Neural progenitor cell (in vitro differentiated cells): ENCODE results near the gene CERS6. TPM values are rescaled to one million over a fixed set of nuclear protein-coding genes. Genes with fewer than 3 reads are reported as not detected.

Experiments used
- DNase-seq: peaks from one replicate; pipeline ENCODE4 v3.0.0-alpha.2; 2016; ENCODE audit warnings: low spot score
- H2AFZ ChIP-seq: fragments of 200-600 bp; sonication (generic); replicated peaks from 2 replicates; pipeline ENCODE4 v1.6.1; 2016; ENCODE audit warnings: antibody characterized with exemption
- H3F3A ChIP-seq: fragments of 200-600 bp; sonication (generic); 2 replicates; pipeline ENCODE4 v1.6.1; 2016; ENCODE audit warnings: antibody characterized with exemption, low read depth
- H3K27ac ChIP-seq: fragments of 200-600 bp; sonication (generic); 2 replicates; pipeline ENCODE4 v1.5.1; 2016; ENCODE audit warnings: mild to moderate bottlenecking
- H3K27me3 ChIP-seq: fragments of 200-600 bp; sonication (generic); 2 replicates; pipeline ENCODE4 v1.6.1; 2016; ENCODE audit warnings: mild to moderate bottlenecking, moderate library complexity
- H3K36me3 ChIP-seq: fragments of 200-600 bp; sonication (generic); 2 replicates; pipeline ENCODE4 v1.5.1; 2016
- H3K4me1 ChIP-seq: fragments of 200-600 bp; sonication (generic); 2 replicates; pipeline ENCODE4 v1.6.1; 2016; ENCODE audit warnings: mixed run types
- H3K4me2 ChIP-seq: fragments of 200-600 bp; sonication (generic); 2 replicates; pipeline ENCODE4 v1.6.1; 2016
- H3K4me3 ChIP-seq: fragments of 200-600 bp; sonication (generic); 2 replicates; pipeline ENCODE4 v1.5.1; 2016
- H3K79me2 ChIP-seq: fragments of 200-600 bp; sonication (generic); 2 replicates; pipeline ENCODE4 v1.6.1; 2016; ENCODE audit warnings: low read depth
- H3K9ac ChIP-seq: fragments of 200-600 bp; sonication (generic); 2 replicates; pipeline ENCODE4 v1.6.1; 2016
- H3K9me3 ChIP-seq: fragments of 200-600 bp; sonication (generic); 2 replicates; pipeline ENCODE4 v1.5.1; 2016; ENCODE audit warnings: low read depth
- H4K20me1 ChIP-seq: fragments of 200-600 bp; sonication (generic); 2 replicates; pipeline ENCODE4 v1.6.1; 2016; ENCODE audit warnings: low read depth
- H3K27ac Mint-ChIP-seq: 3 replicates; pipeline ENCODE4 v1.8.0; 2021; ENCODE audit warnings: mixed read lengths
- H3K27me3 Mint-ChIP-seq: 2 replicates; pipeline ENCODE4 v1.8.0; 2022; ENCODE audit warnings: low read depth, mild to moderate bottlenecking, inconsistent platforms, moderate library complexity, mixed read lengths; ENCODE audit not compliant: insufficient read depth
- H3K36me3 Mint-ChIP-seq: 3 replicates; pipeline ENCODE4 v1.8.0; 2021; ENCODE audit warnings: mixed read lengths
- H3K4me1 Mint-ChIP-seq: 3 replicates; pipeline ENCODE4 v1.8.0; 2021; ENCODE audit warnings: mixed read lengths
- H3K4me3 Mint-ChIP-seq: 3 replicates; pipeline ENCODE4 v1.8.0; 2021; ENCODE audit warnings: mild to moderate bottlenecking, moderate library complexity, mixed read lengths
- H3K9me3 Mint-ChIP-seq: 3 replicates; pipeline ENCODE4 v1.8.0; 2020; ENCODE audit warnings: mixed read lengths
- EZH2 ChIP-seq: fragments of 200-600 bp; sonication (generic); IDR thresholded peaks from 2 replicates; pipeline ENCODE4 v1.6.1; 2017; ENCODE audit warnings: antibody characterized with exemption, mild to moderate bottlenecking, moderate library complexity
- EZH2phosphoT487 ChIP-seq: fragments of 200-600 bp; sonication (generic); IDR thresholded peaks from 2 replicates; pipeline ENCODE4 v1.6.1; 2017; ENCODE audit warnings: antibody characterized with exemption
- total RNA-seq: library from RNA; depleted of rRNA; stranded (reverse); fragments of >200 nt; gene quantifications from 2 replicates; pipeline ENCODE4 v1.2.3, GENCODE V29; 2015; ENCODE audit warnings: low replicate concordance
- TF ChIP-seq, protein P1 (sequence below): fragments of 200-600 bp; sonication (generic); IDR thresholded peaks from 2 replicates; pipeline ENCODE4 v1.5.1; 2017; ENCODE audit warnings: antibody characterized with exemption, mild to moderate bottlenecking

CERS6 gene
- total RNA-seq, 1 donor from 2014 or later = 50.8 TPM

DNA sequence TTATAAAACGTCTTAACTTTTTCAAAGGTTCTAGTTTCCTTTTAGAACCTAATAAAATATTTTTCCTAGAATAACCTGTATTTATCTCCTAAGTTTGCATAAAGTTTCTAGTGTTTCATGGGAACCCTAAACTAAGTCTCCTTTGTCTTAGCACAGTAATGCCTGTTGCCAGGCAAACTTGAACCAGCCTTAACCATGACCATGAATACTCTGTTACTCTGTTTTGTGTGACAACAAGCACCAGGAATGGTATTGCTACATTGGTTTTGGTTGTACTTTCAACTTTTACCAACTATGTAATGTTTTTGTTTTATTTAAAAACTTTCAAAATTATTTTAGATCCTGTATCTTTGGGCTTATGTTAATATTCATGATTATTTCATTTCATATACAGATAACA is 137.6 kb downstream of the CERS6 start:
- H3K27ac Mint-ChIP-seq = no peak overlapping the region
- H3K4me1 ChIP-seq = peaks cover 31% of the 10 kb centered on the region

DNA sequence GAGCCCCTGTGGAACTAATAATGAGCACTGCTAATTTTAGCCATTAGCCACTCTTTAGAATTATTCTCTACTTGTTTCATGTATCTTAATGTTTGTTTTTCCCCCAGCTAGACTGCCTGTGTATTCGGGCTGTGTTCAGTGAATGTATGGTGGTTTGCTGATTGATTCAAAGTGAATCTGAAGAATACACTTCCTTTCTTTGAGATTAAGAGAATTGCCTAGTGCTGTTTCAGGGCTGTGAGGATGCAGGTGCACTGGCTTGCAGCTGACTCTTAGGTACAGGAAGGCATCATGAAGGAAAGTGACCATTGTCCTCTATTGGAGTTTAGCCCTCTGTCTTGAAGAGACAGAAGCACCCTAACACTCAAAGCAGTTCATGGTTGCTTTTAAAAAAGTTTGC is 138.7 kb downstream of the CERS6 start:
- H3K4me3 Mint-ChIP-seq = no peak overlapping the region
- H3K27ac Mint-ChIP-seq = no peak overlapping the region

More for the DNA sequence above, 137.6 kb downstream of the CERS6 start:
- no peaks in the 10 kb centered on the region for H3K36me3 ChIP-seq
- no peak overlapping the region for H3K27ac ChIP-seq
- DNase-seq = no peak
- H4K20me1 ChIP-seq = peaks cover 6% of the 10 kb centered on the region
- no peak overlapping the region for H3K4me2 ChIP-seq
- Mint-ChIP-seq H3K9me3 (no peaks in the 10 kb centered on the region), H3K4me3 (no peak overlapping the region), H3K27me3 (no peaks in the 10 kb centered on the region), H3K36me3 (peaks cover 2% of the 10 kb centered on the region), H3K4me1 (peaks cover 11% of the 10 kb centered on the region)
- TF ChIP-seq EZH2 (no peak), EZH2phosphoT487 (no peak)
- TF ChIP-seq, protein P1, sequence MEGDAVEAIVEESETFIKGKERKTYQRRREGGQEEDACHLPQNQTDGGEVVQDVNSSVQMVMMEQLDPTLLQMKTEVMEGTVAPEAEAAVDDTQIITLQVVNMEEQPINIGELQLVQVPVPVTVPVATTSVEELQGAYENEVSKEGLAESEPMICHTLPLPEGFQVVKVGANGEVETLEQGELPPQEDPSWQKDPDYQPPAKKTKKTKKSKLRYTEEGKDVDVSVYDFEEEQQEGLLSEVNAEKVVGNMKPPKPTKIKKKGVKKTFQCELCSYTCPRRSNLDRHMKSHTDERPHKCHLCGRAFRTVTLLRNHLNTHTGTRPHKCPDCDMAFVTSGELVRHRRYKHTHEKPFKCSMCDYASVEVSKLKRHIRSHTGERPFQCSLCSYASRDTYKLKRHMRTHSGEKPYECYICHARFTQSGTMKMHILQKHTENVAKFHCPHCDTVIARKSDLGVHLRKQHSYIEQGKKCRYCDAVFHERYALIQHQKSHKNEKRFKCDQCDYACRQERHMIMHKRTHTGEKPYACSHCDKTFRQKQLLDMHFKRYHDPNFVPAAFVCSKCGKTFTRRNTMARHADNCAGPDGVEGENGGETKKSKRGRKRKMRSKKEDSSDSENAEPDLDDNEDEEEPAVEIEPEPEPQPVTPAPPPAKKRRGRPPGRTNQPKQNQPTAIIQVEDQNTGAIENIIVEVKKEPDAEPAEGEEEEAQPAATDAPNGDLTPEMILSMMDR = no peak
- H3K9me3 ChIP-seq = no peaks in the 10 kb centered on the region
- H3F3A ChIP-seq = peaks cover 11% of the 10 kb centered on the region
- H3K27me3 ChIP-seq = no peaks in the 10 kb centered on the region
- no peak overlapping the region for H3K9ac ChIP-seq
- peaks cover 24% of the 10 kb centered on the region for H3K79me2 ChIP-seq
- H2AFZ ChIP-seq = no peak overlapping the region
- H3K4me3 ChIP-seq = no peak overlapping the region

DNA sequence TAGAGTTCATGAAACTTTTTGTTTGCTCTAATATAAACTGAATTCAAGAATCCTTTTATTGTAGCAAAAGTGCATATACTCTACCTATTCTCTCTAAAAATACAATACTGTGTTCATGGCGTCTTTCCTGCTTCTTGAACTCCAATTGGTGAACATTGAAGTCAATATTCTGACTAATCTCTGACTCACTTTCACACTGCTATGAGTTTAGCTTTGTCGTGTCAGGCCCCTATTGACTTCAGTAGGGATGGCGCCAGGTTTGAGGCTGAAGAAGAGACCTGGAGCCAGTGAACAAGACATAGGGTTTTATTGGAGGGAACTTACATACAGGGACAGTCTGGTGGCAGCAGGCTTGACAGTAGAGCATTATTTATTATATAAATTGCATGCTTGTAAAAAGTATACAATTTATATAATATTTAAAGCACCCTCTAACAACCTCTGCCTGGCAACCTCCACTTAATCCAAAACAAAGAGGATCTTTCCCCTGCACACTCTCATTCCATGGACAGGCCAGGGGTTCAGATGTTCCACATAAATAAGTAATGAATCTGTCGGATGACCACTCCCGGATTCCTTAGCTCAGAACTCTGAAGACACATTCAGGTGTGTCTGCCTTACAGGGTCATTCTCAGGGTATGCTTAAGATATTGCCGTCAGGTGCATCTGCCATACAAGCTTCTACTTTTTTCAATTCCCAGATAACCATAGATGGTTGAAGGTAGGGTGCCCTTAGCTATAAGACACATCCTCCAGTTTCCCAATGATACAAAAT is 141.0 kb downstream of the CERS6 start:
- Histone ChIP-seq H3F3A (peaks cover 11% of the 10 kb centered on the region), H3K27me3 (no peaks in the 10 kb centered on the region), H3K9ac (no peak overlapping the region), H3K36me3 (no peaks in the 10 kb centered on the region), H3K79me2 (peaks cover 25% of the 10 kb centered on the region), H3K27ac (no peak overlapping the region), H3K9me3 (no peaks in the 10 kb centered on the region), H3K4me3 (no peak overlapping the region), H2AFZ (no peak overlapping the region), H3K4me2 (no peak overlapping the region), H4K20me1 (peaks cover 6% of the 10 kb centered on the region), H3K4me1 (peaks cover 12% of the 10 kb centered on the region)
- H3K4me3 Mint-ChIP-seq = no peak overlapping the region
- H3K27me3 Mint-ChIP-seq = no peaks in the 10 kb centered on the region
- peaks cover 5% of the 10 kb centered on the region for H3K4me1 Mint-ChIP-seq
- TF ChIP-seq, protein P1 = no peak
- TF ChIP-seq EZH2 (no peak), EZH2phosphoT487 (no peak)
- no peak overlapping the region for H3K27ac Mint-ChIP-seq
- no peaks in the 10 kb centered on the region for H3K9me3 Mint-ChIP-seq
- peaks cover 2% of the 10 kb centered on the region for H3K36me3 Mint-ChIP-seq
- DNase-seq = no peak

More for the DNA sequence above, 138.7 kb downstream of the CERS6 start:
- Mint-ChIP-seq H3K27me3 (no peaks in the 10 kb centered on the region), H3K36me3 (peaks cover 2% of the 10 kb centered on the region), H3K4me1 (peaks cover 11% of the 10 kb centered on the region), H3K9me3 (no peaks in the 10 kb centered on the region)
- no peak for DNase-seq
- H3F3A ChIP-seq = peaks cover 11% of the 10 kb centered on the region
- peak overlapping the region; percentile 27 for H3K27ac ChIP-seq
- TF ChIP-seq, protein P1 = no peak
- TF ChIP-seq EZH2 (no peak), EZH2phosphoT487 (no peak)
- H3K4me1 ChIP-seq = peaks cover 23% of the 10 kb centered on the region
- H3K9ac ChIP-seq = no peak overlapping the region
- H4K20me1 ChIP-seq = peaks cover 6% of the 10 kb centered on the region
- no peaks in the 10 kb centered on the region for H3K36me3 ChIP-seq
- no peaks in the 10 kb centered on the region for H3K27me3 ChIP-seq
- H3K9me3 ChIP-seq = no peaks in the 10 kb centered on the region
- peaks cover 29% of the 10 kb centered on the region for H3K79me2 ChIP-seq
- no peak overlapping the region for H3K4me2 ChIP-seq
- no peak overlapping the region for H2AFZ ChIP-seq
- no peak overlapping the region for H3K4me3 ChIP-seq
